ENCODE results near the gene PRKCZ. TPM values are rescaled to one million over a fixed set of nuclear protein-coding genes. Genes with fewer than 3 reads are reported as not detected.
A peak's percentile ranks its signal among the peaks of the same experiment; 100 is the strongest.

Gene PRKCZ
- total and polyA plus RNA-seq, 2 experiments from 2014 or later, result 26.2 to 36.9 TPM

- DNase-seq (ENCODE audit: low spot score) (no peak), ATAC-seq (no peak)
- peaks cover 20% of the 10 kb centered on the region for H3K27me3 Mint-ChIP-seq (ENCODE audit: insufficient read depth, low read depth, poor library complexity)
- no peak overlapping the region for H2AFZ ChIP-seq
- TF ChIP-seq REST (IDR thresholded peaks at IDR 0.05; ENCODE audit: unreplicated experiment) (no peak), ZNF114 (CRISPR knock-in tag; IDR thresholded peaks at IDR 0.05) (no peak)
- peaks cover 6% of the 10 kb centered on the region; the same call in 1 of the 2 replicates for H3F3A ChIP-seq (replicated peaks; ENCODE audit: low read depth)
- peaks cover 23% of the 10 kb centered on the region for H3K36me3 Mint-ChIP-seq (ENCODE audit: low read depth)
- no peaks in the 10 kb centered on the region for H3K9me2 ChIP-seq (ENCODE audit: insufficient read depth)
- no peaks in the 10 kb centered on the region for H3K36me3 ChIP-seq (ENCODE audit: insufficient read depth)
- H4K20me1 ChIP-seq (replicated peaks; ENCODE audit: insufficient read depth), result no peaks in the 10 kb centered on the region; the same call in 1 of the 2 replicates
- H3K4me3 Mint-ChIP-seq, result no peak overlapping the region
- no peak overlapping the region for H3K27ac ChIP-seq (ENCODE audit: low read depth)
- H3K27me3 ChIP-seq (ENCODE audit: insufficient read depth), result no peaks in the 10 kb centered on the region
- H3K9me3 Mint-ChIP-seq, result no peaks in the 10 kb centered on the region
- H3K27ac Mint-ChIP-seq, result no peak overlapping the region
- H3K4me1 ChIP-seq (ENCODE audit: insufficient read depth), result no peaks in the 10 kb centered on the region
- no peak overlapping the region for H3K4me3 ChIP-seq
- H3K4me2 ChIP-seq, result no peak overlapping the region
- H3K79me2 ChIP-seq (replicated peaks; ENCODE audit: insufficient read depth), result no peaks in the 10 kb centered on the region
- H3K4me1 Mint-ChIP-seq, result peaks cover 4% of the 10 kb centered on the region
Measured at GRCh38 chr1:2177946-2178538, 127.8 kb downstream of the PRKCZ start.

DNA sequence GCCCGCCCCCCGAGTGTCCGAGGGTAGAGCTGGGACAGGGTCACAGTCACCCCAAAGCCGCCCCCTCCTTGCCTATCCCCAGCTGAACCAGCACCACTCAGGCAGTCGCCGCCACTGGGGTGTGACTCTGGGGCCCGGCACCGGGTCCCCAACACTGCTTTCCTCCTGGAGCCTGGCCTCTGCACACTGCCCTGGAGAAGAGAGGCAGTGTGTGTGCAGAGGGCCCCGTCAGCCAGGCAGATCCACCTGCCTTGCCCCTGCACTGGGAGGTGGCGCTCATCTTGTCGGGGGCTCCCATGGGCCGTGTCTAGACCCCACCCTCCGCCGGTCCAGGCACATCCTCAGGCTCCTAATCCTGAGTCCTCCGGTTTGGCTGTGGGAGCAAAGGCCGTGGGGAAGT lies 128.7 kb downstream of the PRKCZ start:
- no peak overlapping the region for H3K27ac Mint-ChIP-seq
- peaks cover 3% of the 10 kb centered on the region; the same call in 1 of the 2 replicates for H3F3A ChIP-seq (replicated peaks; ENCODE audit: low read depth)
- H4K20me1 ChIP-seq (replicated peaks; ENCODE audit: insufficient read depth), result no peaks in the 10 kb centered on the region; the same call in 1 of the 2 replicates
- H3K4me1 ChIP-seq (ENCODE audit: insufficient read depth), result no peaks in the 10 kb centered on the region
- H3K27ac ChIP-seq (ENCODE audit: low read depth), result 0 out of 2 replicates have a peak overlapping the region, but pooled peaks have one; percentile 55
- H3K9me2 ChIP-seq (ENCODE audit: insufficient read depth), result no peaks in the 10 kb centered on the region
- peaks cover 24% of the 10 kb centered on the region for H3K27me3 Mint-ChIP-seq (ENCODE audit: insufficient read depth, low read depth, poor library complexity)
- no peaks in the 10 kb centered on the region for H3K9me3 Mint-ChIP-seq
- H3K36me3 Mint-ChIP-seq (ENCODE audit: low read depth), result peaks cover 22% of the 10 kb centered on the region
- H3K4me2 ChIP-seq, result no peak overlapping the region
- ATAC-seq (no peak), DNase-seq (ENCODE audit: low spot score) (no peak)
- H3K79me2 ChIP-seq (replicated peaks; ENCODE audit: insufficient read depth), result no peaks in the 10 kb centered on the region
- no peak overlapping the region for H3K4me3 Mint-ChIP-seq
- TF ChIP-seq ZNF331 (CRISPR knock-in tag; IDR thresholded peaks at IDR 0.05; ENCODE audit: low read depth) (no peak), CREB1 (CRISPR knock-in tag; IDR thresholded peaks at IDR 0.05; ENCODE audit: low read depth) (no peak), EZH2 (IDR thresholded peaks at IDR 0.05; ENCODE audit: low read depth, unreplicated experiment) (no peak), STAT1 (IDR thresholded peaks at IDR 0.05; ENCODE audit: unreplicated experiment) (no peak), ZNF114 (CRISPR knock-in tag; IDR thresholded peaks at IDR 0.05) (no peak), REST (IDR thresholded peaks at IDR 0.05; ENCODE audit: unreplicated experiment) (no peak)
- TF ChIP-seq, protein P1, sequence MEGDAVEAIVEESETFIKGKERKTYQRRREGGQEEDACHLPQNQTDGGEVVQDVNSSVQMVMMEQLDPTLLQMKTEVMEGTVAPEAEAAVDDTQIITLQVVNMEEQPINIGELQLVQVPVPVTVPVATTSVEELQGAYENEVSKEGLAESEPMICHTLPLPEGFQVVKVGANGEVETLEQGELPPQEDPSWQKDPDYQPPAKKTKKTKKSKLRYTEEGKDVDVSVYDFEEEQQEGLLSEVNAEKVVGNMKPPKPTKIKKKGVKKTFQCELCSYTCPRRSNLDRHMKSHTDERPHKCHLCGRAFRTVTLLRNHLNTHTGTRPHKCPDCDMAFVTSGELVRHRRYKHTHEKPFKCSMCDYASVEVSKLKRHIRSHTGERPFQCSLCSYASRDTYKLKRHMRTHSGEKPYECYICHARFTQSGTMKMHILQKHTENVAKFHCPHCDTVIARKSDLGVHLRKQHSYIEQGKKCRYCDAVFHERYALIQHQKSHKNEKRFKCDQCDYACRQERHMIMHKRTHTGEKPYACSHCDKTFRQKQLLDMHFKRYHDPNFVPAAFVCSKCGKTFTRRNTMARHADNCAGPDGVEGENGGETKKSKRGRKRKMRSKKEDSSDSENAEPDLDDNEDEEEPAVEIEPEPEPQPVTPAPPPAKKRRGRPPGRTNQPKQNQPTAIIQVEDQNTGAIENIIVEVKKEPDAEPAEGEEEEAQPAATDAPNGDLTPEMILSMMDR (conservative IDR thresholded peaks at IDR 0.05; ENCODE audit: low read depth in 2 of 2), result no peak
- no peaks in the 10 kb centered on the region for H3K36me3 ChIP-seq (ENCODE audit: insufficient read depth)
- peaks cover 4% of the 10 kb centered on the region for H3K4me1 Mint-ChIP-seq
- H3K4me3 ChIP-seq, result no peak overlapping the region
- H2AFZ ChIP-seq, result no peak overlapping the region
- no peaks in the 10 kb centered on the region for H3K27me3 ChIP-seq (ENCODE audit: insufficient read depth)
